ENCODE measurements around the gene CACNA1A. TPM values are rescaled to one million over a fixed set of nuclear protein-coding genes. Genes with fewer than 3 reads are reported as not detected.

Gene CACNA1A
- total RNA-seq, 1 experiment from 2014 or later: not detected

DNA sequence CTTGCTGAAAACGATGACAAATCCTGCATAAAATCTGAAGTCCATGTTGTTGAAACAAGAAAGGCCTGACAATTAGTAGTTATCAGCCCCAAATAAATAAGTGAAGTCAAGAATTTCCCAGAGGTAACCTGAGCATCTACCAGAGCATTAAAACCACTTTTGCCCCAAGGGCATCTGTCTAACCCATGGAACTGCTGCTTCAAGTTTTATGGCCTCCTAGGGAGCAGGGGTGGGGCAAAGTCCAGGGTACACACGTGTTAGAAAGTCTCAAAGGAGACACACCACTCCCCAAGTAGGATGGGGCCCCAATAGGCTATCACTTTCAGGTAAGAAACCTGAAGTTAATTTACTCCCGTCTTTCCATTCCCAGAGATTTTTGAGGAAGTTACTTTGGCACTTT lies 81.1 kb downstream of the CACNA1A start:
- no peak for TF ChIP-seq CTCF (IDR thresholded peaks at IDR 0.05; ENCODE audit: unreplicated experiment)
- H3K36me3 Mint-ChIP-seq (ENCODE audit: insufficient read depth, unreplicated experiment): peaks cover 6% of the 10 kb centered on the region
- H3K4me3 Mint-ChIP-seq (ENCODE audit: unreplicated experiment): no peak overlapping the region
- H3K27ac Mint-ChIP-seq (ENCODE audit: low read depth, unreplicated experiment): no peak overlapping the region
- H3K27me3 Mint-ChIP-seq (ENCODE audit: insufficient read depth, unreplicated experiment): peaks cover 11% of the 10 kb centered on the region
- H3K4me1 Mint-ChIP-seq (ENCODE audit: insufficient read depth, unreplicated experiment): no peaks in the 10 kb centered on the region
- H3K9me3 Mint-ChIP-seq (ENCODE audit: unreplicated experiment): no peaks in the 10 kb centered on the region
- intact Hi-C loops (cut with micrococcal nuclease): no loop called here
- BruUV-seq (replicated peaks): no TSS peak
- CTCF ChIA-PET: no interaction called here
- POLR2A ChIA-PET: no interaction called here
- DNase-seq (ENCODE audit: unreplicated experiment): no peak

GRCh38 chr19:13420780-13421179 lies 85.5 kb downstream of the CACNA1A start:
- no peaks in the 10 kb centered on the region for H3K4me1 Mint-ChIP-seq (ENCODE audit: insufficient read depth, unreplicated experiment)
- no peak for DNase-seq (ENCODE audit: unreplicated experiment)
- H3K4me3 Mint-ChIP-seq (ENCODE audit: unreplicated experiment): no peak overlapping the region
- H3K36me3 Mint-ChIP-seq (ENCODE audit: insufficient read depth, unreplicated experiment): peaks cover 6% of the 10 kb centered on the region
- no peak for TF ChIP-seq CTCF (IDR thresholded peaks at IDR 0.05; ENCODE audit: unreplicated experiment)
- ChIA-PET POLR2A (no interaction called here), CTCF (interaction anchor here (0.9 kb wide), 1 partner anchor 9 kb away, joined by 4 read pairs; no protein-coding TSS in a partner anchor)
- no peaks in the 10 kb centered on the region for H3K27me3 Mint-ChIP-seq (ENCODE audit: insufficient read depth, unreplicated experiment)
- no peak overlapping the region for H3K27ac Mint-ChIP-seq (ENCODE audit: low read depth, unreplicated experiment)
- no peaks in the 10 kb centered on the region for H3K9me3 Mint-ChIP-seq (ENCODE audit: unreplicated experiment)
- intact Hi-C loops (cut with micrococcal nuclease): no loop called here
- BruUV-seq (replicated peaks): no TSS peak

GRCh38 chr19:13417054-13417453 lies 89.2 kb downstream of the CACNA1A start:
- no peak for TF ChIP-seq CTCF (IDR thresholded peaks at IDR 0.05; ENCODE audit: unreplicated experiment)
- intact Hi-C loops (cut with micrococcal nuclease): no loop called here
- CTCF ChIA-PET: no interaction called here
- BruUV-seq (replicated peaks): no TSS peak
- no peak for DNase-seq (ENCODE audit: unreplicated experiment)
- Mint-ChIP-seq H3K27ac (ENCODE audit: low read depth, unreplicated experiment) (no peak overlapping the region), H3K4me3 (ENCODE audit: unreplicated experiment) (no peak overlapping the region), H3K9me3 (ENCODE audit: unreplicated experiment) (no peaks in the 10 kb centered on the region), H3K36me3 (ENCODE audit: insufficient read depth, unreplicated experiment) (no peaks in the 10 kb centered on the region), H3K27me3 (ENCODE audit: insufficient read depth, unreplicated experiment) (peaks cover 21% of the 10 kb centered on the region), H3K4me1 (ENCODE audit: insufficient read depth, unreplicated experiment) (no peaks in the 10 kb centered on the region)
- POLR2A ChIA-PET: no interaction called here

- H3K36me3 Mint-ChIP-seq (ENCODE audit: insufficient read depth, unreplicated experiment): no peaks in the 10 kb centered on the region
- intact Hi-C loops (cut with micrococcal nuclease): no loop called here
- no TSS peak for BruUV-seq (replicated peaks)
- no peak overlapping the region for H3K27ac Mint-ChIP-seq (ENCODE audit: low read depth, unreplicated experiment)
- H3K27me3 Mint-ChIP-seq (ENCODE audit: insufficient read depth, unreplicated experiment): peaks cover 32% of the 10 kb centered on the region
- no peak overlapping the region for H3K4me3 Mint-ChIP-seq (ENCODE audit: unreplicated experiment)
- CTCF ChIA-PET: no interaction called here
- no peak for DNase-seq (ENCODE audit: unreplicated experiment)
- no peak for TF ChIP-seq CTCF (IDR thresholded peaks at IDR 0.05; ENCODE audit: unreplicated experiment)
- H3K9me3 Mint-ChIP-seq (ENCODE audit: unreplicated experiment): no peaks in the 10 kb centered on the region
- H3K4me1 Mint-ChIP-seq (ENCODE audit: insufficient read depth, unreplicated experiment): no peaks in the 10 kb centered on the region
- POLR2A ChIA-PET: no interaction called here
Observed at GRCh38 chr19:13411899-13412298, 94.4 kb downstream of the CACNA1A start.

All from MCF 10A (cell line).